ENCODE data around the gene ITM2C. TPM values are rescaled to one million over a fixed set of nuclear protein-coding genes. Genes with fewer than 3 reads are reported as not detected.

The ITM2C gene
- total RNA-seq: 254 TPM

GRCh38 chr2:230864605-230865306 is at the start of gene ITM2C:
Gene ITM2C (plus strand): TSS chr2:230864942. CDS start chr2:230865026, 84 bp downstream.

GRCh38 chr2:230924470-230925341 is 60.0 kb downstream of the ITM2C start, which contains the start of gene GPR55:
Gene GPR55 (minus strand): TSS chr2:230925242. CDS start chr2:230910962, 14,280 bp downstream.

Other genes with a start within 250 kb of the ITM2C start
- 148 TPM for gene CAB39, start 152.1 kb upstream of the ITM2C start, total RNA-seq
- gene GPR55, start 60.3 kb downstream of the ITM2C start, total RNA-seq: not detected
- not detected for gene SPATA3, start 131.2 kb downstream of the ITM2C start, total RNA-seq
- 46.1 TPM for gene C2orf72, start 172.6 kb downstream of the ITM2C start, total RNA-seq
- 122 TPM for gene PSMD1, start 191.9 kb downstream of the ITM2C start, total RNA-seq